ENCODE results near the gene NPHP4.

NPHP4 gene

DNA sequence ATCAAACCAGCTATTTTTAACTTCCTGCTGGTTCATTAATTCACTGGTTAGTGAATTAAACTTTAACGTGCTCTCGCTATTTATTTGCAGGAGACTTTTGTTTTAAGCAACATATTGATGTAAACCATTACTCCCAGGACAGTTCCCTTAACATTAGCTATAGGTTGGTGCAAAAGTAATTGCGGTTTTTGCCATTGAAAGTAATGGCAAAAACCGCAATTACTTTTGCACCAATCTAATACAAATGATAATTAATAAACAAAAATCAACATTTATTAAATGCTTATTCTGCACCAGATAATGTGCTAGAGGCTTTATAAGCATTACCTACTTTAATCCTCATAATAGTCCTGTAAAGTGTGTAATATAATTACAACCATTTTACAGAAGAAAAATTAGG lies 176.5 kb downstream of the NPHP4 start:
- Mint-ChIP-seq H3K27ac (ENCODE audit: low read depth) (no peak overlapping the region), H3K4me3 (no peak overlapping the region), H3K9me3 (no peaks in the 10 kb centered on the region), H3K27me3 (peaks cover 51% of the 10 kb centered on the region), H3K4me1 (no peaks in the 10 kb centered on the region), H3K36me3 (ENCODE audit: insufficient read depth) (no peaks in the 10 kb centered on the region)
- DNase-seq (ENCODE audit: low spot score in 2 of 2) (no peak), ATAC-seq (replicated peaks; ENCODE audit: extremely low read depth, poor library complexity, severe bottlenecking) (no peak)

DNA sequence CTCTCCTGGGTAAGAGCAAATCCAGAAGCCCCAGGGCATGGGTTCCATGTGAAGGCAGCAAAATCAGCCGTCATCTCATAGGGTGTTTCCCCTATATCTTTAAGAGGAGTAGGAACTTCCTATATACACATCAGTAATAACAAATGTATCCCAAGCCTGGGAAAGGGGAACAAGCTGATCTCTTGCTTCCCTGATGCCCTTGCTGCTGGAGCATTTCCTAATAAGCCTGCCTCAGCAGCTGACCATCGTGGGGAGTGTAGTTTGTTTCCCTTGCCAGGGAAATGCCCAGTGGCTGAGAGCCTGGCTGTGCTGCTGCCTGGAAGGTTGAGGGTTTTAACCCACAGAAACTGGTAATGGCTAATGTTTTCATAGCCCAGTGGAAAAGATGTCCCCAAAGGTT lies 177.0 kb downstream of the NPHP4 start:
- Mint-ChIP-seq H3K4me3 (no peak overlapping the region), H3K27me3 (peaks cover 47% of the 10 kb centered on the region), H3K4me1 (no peaks in the 10 kb centered on the region), H3K36me3 (ENCODE audit: insufficient read depth) (no peaks in the 10 kb centered on the region), H3K27ac (ENCODE audit: low read depth) (no peak overlapping the region), H3K9me3 (no peaks in the 10 kb centered on the region)
- no peak for DNase-seq (ENCODE audit: low spot score in 2 of 2)
- ATAC-seq (replicated peaks; ENCODE audit: extremely low read depth, poor library complexity, severe bottlenecking) = no peak

- Mint-ChIP-seq H3K4me1 (no peaks in the 10 kb centered on the region), H3K9me3 (no peaks in the 10 kb centered on the region), H3K36me3 (ENCODE audit: insufficient read depth) (no peaks in the 10 kb centered on the region), H3K27me3 (peaks cover 36% of the 10 kb centered on the region), H3K27ac (ENCODE audit: low read depth) (no peak overlapping the region), H3K4me3 (no peak overlapping the region)
- ATAC-seq (replicated peaks; ENCODE audit: extremely low read depth, poor library complexity, severe bottlenecking) (no peak), DNase-seq (ENCODE audit: low spot score in 2 of 2) (no peak)
Observed at GRCh38 chr1:5814046-5814619, 178.1 kb downstream of the NPHP4 start.

DNA sequence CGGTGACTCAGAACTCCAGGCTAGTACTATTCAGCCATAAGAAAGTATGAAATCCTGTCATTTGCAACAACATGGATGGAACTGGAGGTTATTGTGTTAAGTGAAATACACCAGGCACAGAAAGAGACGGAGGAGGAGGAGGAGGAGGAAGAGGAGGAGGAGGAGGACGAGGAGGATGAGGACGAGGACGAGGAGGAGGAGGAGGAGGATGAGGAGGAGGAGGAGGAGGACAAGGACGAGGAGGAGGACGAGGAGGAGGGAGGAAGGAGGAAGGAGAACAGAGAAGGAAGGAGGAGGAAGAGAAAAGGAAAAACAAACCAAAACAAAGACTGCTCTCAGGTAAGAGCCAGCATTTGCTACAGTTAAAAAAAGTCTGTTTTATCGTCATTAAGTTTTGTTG lies 178.7 kb downstream of the NPHP4 start:
- no peak for ATAC-seq (replicated peaks; ENCODE audit: extremely low read depth, poor library complexity, severe bottlenecking)
- Mint-ChIP-seq H3K36me3 (ENCODE audit: insufficient read depth) (no peaks in the 10 kb centered on the region), H3K4me1 (no peaks in the 10 kb centered on the region), H3K4me3 (no peak overlapping the region), H3K9me3 (no peaks in the 10 kb centered on the region), H3K27me3 (peaks cover 30% of the 10 kb centered on the region), H3K27ac (ENCODE audit: low read depth) (no peak overlapping the region)
- DNase-seq (ENCODE audit: low spot score in 2 of 2) = no peak

Data from central memory CD8-positive, alpha-beta T cell (primary cell).